Activated naive CD4-positive, alpha-beta T cell treated with anti-CD3 and anti-CD28 coated beads, Interleukin-2, amount 10 ng/mL, durations not matched to agents 7 days and 5 days (primary cell): Measurements from ENCODE around the gene FCRL2.
"Not testable (repeated sequence)": the region's sequence is repeated elsewhere in the genome, so short reads cannot be mapped to it uniquely, and the experiment has no call there.

ENCODE experiments used
- CTCF ChIA-PET: fragments of 350-600 bp; sonication (Branson Sonifier 250); formaldehyde crosslinking; loops from one replicate; lab custom pipeline; 2021; ENCODE audit warnings: antibody characterized with exemption; lab: Charles Lee
- DNase-seq: peaks from one replicate; pipeline ENCODE4 v3.0.0-alpha.2; 2020
- H3K27ac Mint-ChIP-seq: one replicate; pipeline ENCODE4 v1.8.0; 2021; ENCODE audit warnings: mild to moderate bottlenecking, moderate library complexity, mixed read lengths
- H3K27me3 Mint-ChIP-seq: one replicate; pipeline ENCODE4 v1.8.0; 2021; ENCODE audit warnings: mild to moderate bottlenecking, mixed read lengths
- H3K36me3 Mint-ChIP-seq: one replicate; pipeline ENCODE4 v1.8.0; 2021; ENCODE audit warnings: mixed read lengths
- H3K4me1 Mint-ChIP-seq: one replicate; pipeline ENCODE4 v1.8.0; 2021; ENCODE audit warnings: mixed read lengths
- H3K4me3 Mint-ChIP-seq: one replicate; pipeline ENCODE4 v1.8.0; 2021; ENCODE audit warnings: mild to moderate bottlenecking, moderate library complexity, mixed read lengths
- H3K9me3 Mint-ChIP-seq: one replicate; pipeline ENCODE4 v1.8.0; 2021; ENCODE audit warnings: mixed read lengths

Gene FCRL2

DNA sequence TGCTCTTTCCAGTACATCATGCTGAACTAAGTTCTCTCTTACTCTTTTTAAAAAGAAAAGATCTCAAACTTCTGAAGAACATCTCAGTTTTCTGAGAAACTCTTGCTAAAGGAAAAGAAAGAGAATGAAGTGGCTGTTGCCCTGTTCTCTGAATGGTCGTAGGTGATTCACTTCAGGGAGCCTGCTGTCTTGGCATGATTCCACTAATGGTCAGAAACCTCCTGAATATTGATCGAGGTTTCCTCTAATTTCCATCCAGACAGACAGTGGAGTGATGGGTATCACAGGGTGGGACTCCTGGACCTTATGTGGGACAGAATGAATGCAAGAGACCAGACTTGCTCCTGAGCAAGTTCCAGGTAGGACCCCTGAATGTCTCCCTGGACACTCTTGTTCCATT lies 2.5 kb downstream of the FCRL2 start:
- no peaks in the 10 kb centered on the region for H3K4me1 Mint-ChIP-seq
- H3K27me3 Mint-ChIP-seq: no peaks in the 10 kb centered on the region
- no peaks in the 10 kb centered on the region for H3K36me3 Mint-ChIP-seq
- DNase-seq: no peak
- H3K4me3 Mint-ChIP-seq: no peak overlapping the region
- CTCF ChIA-PET: no interaction called here
- H3K27ac Mint-ChIP-seq: no peak overlapping the region
- H3K9me3 Mint-ChIP-seq: no peaks in the 10 kb centered on the region

GRCh38 chr1:157773493-157774350 lies 3.2 kb downstream of the FCRL2 start:
- no peaks in the 10 kb centered on the region for H3K4me1 Mint-ChIP-seq
- H3K4me3 Mint-ChIP-seq: no peak overlapping the region
- no peaks in the 10 kb centered on the region for H3K27me3 Mint-ChIP-seq
- no peaks in the 10 kb centered on the region for H3K36me3 Mint-ChIP-seq
- CTCF ChIA-PET: no interaction called here
- H3K9me3 Mint-ChIP-seq: no peaks in the 10 kb centered on the region
- DNase-seq: no peak
- H3K27ac Mint-ChIP-seq: no peak overlapping the region

GRCh38 chr1:157771661-157772425 lies 5.1 kb downstream of the FCRL2 start:
- CTCF ChIA-PET: interaction anchor here (1.5 kb wide), 1 partner anchor 192 kb away, joined by 3 read pairs; no protein-coding TSS in a partner anchor
- no peak overlapping the region for H3K27ac Mint-ChIP-seq
- no peaks in the 10 kb centered on the region for H3K36me3 Mint-ChIP-seq
- no peaks in the 10 kb centered on the region for H3K27me3 Mint-ChIP-seq
- H3K4me1 Mint-ChIP-seq: no peaks in the 10 kb centered on the region
- no peak for DNase-seq
- H3K9me3 Mint-ChIP-seq: no peaks in the 10 kb centered on the region
- H3K4me3 Mint-ChIP-seq: no peak overlapping the region

DNA sequence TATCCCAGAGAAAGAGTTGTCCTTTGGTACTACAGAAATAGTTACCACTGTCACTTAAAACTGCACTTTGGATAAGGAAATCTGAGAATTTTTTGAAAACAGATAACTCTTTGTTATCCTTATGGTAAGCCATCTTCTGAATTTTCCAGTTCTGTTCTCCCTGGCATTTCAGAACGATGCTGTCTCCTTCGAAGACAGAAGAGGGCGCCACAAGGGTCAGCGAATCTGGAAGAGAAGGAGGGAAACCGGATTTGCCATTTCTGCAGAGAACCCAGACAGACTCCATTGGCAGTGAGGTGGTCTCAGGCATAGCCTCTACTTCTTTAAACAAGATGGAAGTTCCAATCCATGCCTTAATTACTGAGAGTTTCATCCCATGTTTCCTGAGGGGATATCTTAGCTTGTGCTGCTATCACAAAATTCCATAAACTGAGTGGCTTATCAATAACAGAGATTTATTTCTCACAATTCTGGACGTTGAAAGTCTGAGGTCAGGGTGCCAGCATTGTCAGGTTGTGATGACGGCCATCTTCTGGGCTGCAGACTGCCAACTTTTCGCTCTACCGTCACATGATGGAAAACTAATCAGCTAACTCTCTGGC lies 6.4 kb downstream of the FCRL2 start:
- Mint-ChIP-seq H3K27me3 (no peaks in the 10 kb centered on the region), H3K4me1 (no peaks in the 10 kb centered on the region), H3K36me3 (no peaks in the 10 kb centered on the region), H3K4me3 (no peak overlapping the region), H3K27ac (no peak overlapping the region), H3K9me3 (no peaks in the 10 kb centered on the region)
- CTCF ChIA-PET: interaction anchor here (1.0 to 1.5 kb wide), 2 partner anchors 15 to 190 kb away, joined by 3 read pairs; no protein-coding TSS in a partner anchor
- DNase-seq: no peak

- Mint-ChIP-seq H3K4me3 (no peak overlapping the region), H3K9me3 (no peaks in the 10 kb centered on the region)
Observed at GRCh38 chr1:157766792-157767191, 10.1 kb downstream of the FCRL2 start.

DNA sequence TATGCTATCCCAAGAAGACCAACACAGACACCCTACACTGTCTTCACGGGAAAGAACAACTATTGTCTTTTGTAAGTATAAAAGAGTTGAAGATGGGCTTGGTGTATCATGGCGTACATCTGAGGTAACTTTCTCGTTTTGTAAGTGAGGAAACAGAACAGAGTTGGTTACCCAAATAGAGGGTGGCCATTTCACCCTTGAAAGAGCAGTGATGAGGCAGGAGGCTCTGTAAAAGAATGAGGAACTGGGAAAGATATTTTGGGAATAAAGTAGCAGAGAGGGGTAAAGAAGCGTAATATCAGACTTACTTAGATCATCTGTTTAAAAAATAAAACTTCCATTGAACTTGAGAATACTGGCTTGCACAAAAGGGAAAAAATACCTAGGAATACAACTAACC lies 18.9 kb downstream of the FCRL2 start:
- Mint-ChIP-seq H3K36me3 (no peaks in the 10 kb centered on the region), H3K9me3 (no peaks in the 10 kb centered on the region), H3K27me3 (no peaks in the 10 kb centered on the region), H3K4me1 (no peaks in the 10 kb centered on the region), H3K4me3 (no peak overlapping the region), H3K27ac (no peak overlapping the region)
- no peak for DNase-seq
- CTCF ChIA-PET: no interaction called here

More at GRCh38 chr1:157766792-157767191, 10.1 kb downstream of the FCRL2 start:
- Mint-ChIP-seq H3K27me3 (no peaks in the 10 kb centered on the region), H3K27ac (no peak overlapping the region), H3K4me1 (no peaks in the 10 kb centered on the region), H3K36me3 (no peaks in the 10 kb centered on the region)
- DNase-seq: no peak
- CTCF ChIA-PET: no interaction called here

- Mint-ChIP-seq H3K36me3 (no peaks in the 10 kb centered on the region), H3K4me3 (no peak overlapping the region), H3K4me1 (no peaks in the 10 kb centered on the region), H3K27ac (no peak overlapping the region), H3K27me3 (no peaks in the 10 kb centered on the region), H3K9me3 (no peaks in the 10 kb centered on the region)
- DNase-seq: no peak
- CTCF ChIA-PET: no interaction called here
Observed at GRCh38 chr1:157753611-157754010, 23.3 kb downstream of the FCRL2 start.

DNA sequence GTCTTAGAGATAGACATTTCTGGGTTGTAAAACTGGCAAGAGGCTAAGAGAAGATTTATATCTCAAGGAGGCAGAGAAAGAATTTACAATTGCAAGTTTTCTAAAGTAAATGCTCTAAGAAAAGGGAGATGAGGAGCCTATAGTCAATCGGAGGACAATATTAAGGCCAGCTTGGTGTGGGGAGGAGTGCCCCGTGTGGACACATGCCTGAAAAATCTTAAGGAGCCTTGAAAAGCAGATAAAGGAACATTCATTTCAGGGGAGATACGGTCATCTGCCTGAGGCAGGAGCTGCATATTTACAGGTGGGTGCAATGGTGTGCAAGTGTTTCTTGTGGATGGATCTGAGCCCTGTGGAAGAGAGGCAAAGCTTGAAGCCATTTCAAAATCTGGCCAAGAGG lies 25.6 kb downstream of the FCRL2 start:
- CTCF ChIA-PET: no interaction called here
- H3K36me3 Mint-ChIP-seq: no peaks in the 10 kb centered on the region
- H3K27ac Mint-ChIP-seq: no peak overlapping the region
- DNase-seq: no peak
- H3K4me1 Mint-ChIP-seq: no peaks in the 10 kb centered on the region
- no peak overlapping the region for H3K4me3 Mint-ChIP-seq
- no peaks in the 10 kb centered on the region for H3K9me3 Mint-ChIP-seq
- no peaks in the 10 kb centered on the region for H3K27me3 Mint-ChIP-seq

DNA sequence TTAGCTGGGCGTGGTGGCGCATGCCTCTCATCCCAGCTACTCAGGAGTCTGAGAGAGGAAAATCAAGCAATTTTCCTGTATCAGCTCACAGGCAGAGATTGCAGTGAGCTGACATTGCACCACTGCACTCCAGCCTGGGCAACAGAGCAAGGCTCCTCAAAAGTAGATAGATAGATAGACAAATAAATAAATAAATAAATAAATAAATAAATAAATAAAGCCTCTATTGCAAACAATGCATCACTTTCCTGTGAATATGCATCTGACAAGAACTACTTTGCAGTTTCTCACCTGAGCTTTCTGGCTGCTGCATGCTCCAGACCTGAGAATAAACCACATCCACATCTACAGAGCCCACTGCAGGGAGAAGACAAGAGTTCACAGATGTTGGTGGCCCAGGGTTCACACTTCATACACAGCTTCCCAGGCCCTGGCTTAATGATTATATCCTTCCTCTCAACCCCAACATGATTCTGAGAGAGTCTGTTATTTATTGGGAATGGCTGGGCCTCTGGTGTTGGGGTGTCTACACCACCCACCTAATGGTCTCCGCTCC lies 28.6 kb downstream of the FCRL2 start:
- Mint-ChIP-seq H3K9me3 (no peaks in the 10 kb centered on the region), H3K36me3 (no peaks in the 10 kb centered on the region), H3K27ac (no peak overlapping the region), H3K27me3 (no peaks in the 10 kb centered on the region), H3K4me1 (no peaks in the 10 kb centered on the region), H3K4me3 (no peak overlapping the region)
- DNase-seq: no peak
- CTCF ChIA-PET: no interaction called here

GRCh38 chr1:157739229-157739901 lies 37.6 kb downstream of the FCRL2 start:
- no peaks in the 10 kb centered on the region for H3K9me3 Mint-ChIP-seq
- no peak overlapping the region for H3K4me3 Mint-ChIP-seq
- no peak for DNase-seq
- no peaks in the 10 kb centered on the region for H3K27me3 Mint-ChIP-seq
- H3K36me3 Mint-ChIP-seq: no peaks in the 10 kb centered on the region
- CTCF ChIA-PET: no interaction called here
- H3K4me1 Mint-ChIP-seq: no peaks in the 10 kb centered on the region
- no peak overlapping the region for H3K27ac Mint-ChIP-seq

DNA sequence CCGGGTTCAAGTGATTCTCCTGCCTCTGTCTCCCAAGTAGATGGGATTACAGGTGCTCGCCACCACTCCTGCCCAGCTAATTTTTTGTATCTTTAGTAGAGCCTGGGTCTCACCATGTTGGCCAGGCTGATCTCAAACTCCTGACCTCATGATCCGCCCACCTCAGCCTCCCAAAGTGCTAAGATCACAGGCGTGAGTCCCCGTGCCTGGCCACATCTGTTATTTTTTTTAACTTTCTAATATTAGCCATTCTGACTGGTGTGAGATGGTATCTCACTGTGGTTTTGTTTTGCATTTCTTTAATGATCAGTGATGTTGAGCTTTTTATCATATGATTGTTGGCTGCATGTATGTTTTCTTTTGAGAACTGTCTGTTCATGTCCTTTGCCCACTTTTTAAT lies 40.9 kb downstream of the FCRL2 start:
- H3K27me3 Mint-ChIP-seq, H3K4me3 Mint-ChIP-seq, H3K27ac Mint-ChIP-seq, H3K4me1 Mint-ChIP-seq, CTCF ChIA-PET, H3K36me3 Mint-ChIP-seq, H3K9me3 Mint-ChIP-seq, DNase-seq: not testable (repeated sequence)

- H3K36me3 Mint-ChIP-seq: no peaks in the 10 kb centered on the region
- H3K9me3 Mint-ChIP-seq: no peaks in the 10 kb centered on the region
- H3K4me3 Mint-ChIP-seq: no peak overlapping the region
- DNase-seq: no peak
- no peak overlapping the region for H3K27ac Mint-ChIP-seq
- CTCF ChIA-PET: no interaction called here
- H3K4me1 Mint-ChIP-seq: no peaks in the 10 kb centered on the region
- no peaks in the 10 kb centered on the region for H3K27me3 Mint-ChIP-seq
Observed at GRCh38 chr1:157734321-157734720, 42.6 kb downstream of the FCRL2 start.

- no peak for DNase-seq
- Mint-ChIP-seq H3K36me3 (no peaks in the 10 kb centered on the region), H3K9me3 (no peaks in the 10 kb centered on the region), H3K27me3 (no peaks in the 10 kb centered on the region), H3K4me3 (no peak overlapping the region), H3K4me1 (no peaks in the 10 kb centered on the region), H3K27ac (no peak overlapping the region)
- CTCF ChIA-PET: no interaction called here
Observed at GRCh38 chr1:157732755-157733154, 44.2 kb downstream of the FCRL2 start.

- CTCF ChIA-PET: interaction anchor here (1.0 kb wide), 1 partner anchor 34 kb away, joined by 3 read pairs; no protein-coding TSS in a partner anchor
- Mint-ChIP-seq H3K4me1 (no peaks in the 10 kb centered on the region), H3K9me3 (peaks cover 17% of the 10 kb centered on the region), H3K4me3 (no peak overlapping the region), H3K36me3 (no peaks in the 10 kb centered on the region), H3K27ac (no peak overlapping the region), H3K27me3 (no peaks in the 10 kb centered on the region)
- no peak for DNase-seq
Observed at GRCh38 chr1:157725221-157725577, 51.7 kb downstream of the FCRL2 start.
